ENCODE measurements around the gene NOTUM. TPM values are rescaled to one million over a fixed set of nuclear protein-coding genes. Genes with fewer than 3 reads are reported as not detected.

NOTUM gene
- total RNA-seq, 4 donors from 2014 or later = 0.83 TPM; not detected in 3

- Histone ChIP-seq H3K4me3 (peak overlapping the region in 3 of 4 donors; percentile 12 to 36 (median 24)), H3K27ac (replicated peaks in 1 of 4) (peak overlapping the region; percentile 38 to 98 (median 86)), H3K9me3 (no peaks in the 10 kb centered on the region), H3K27me3 (peaks cover 0 to 11% (median 1%) of the 10 kb centered on the region in 4 donors), H3K36me3 (peaks cover 8 to 30% (median 26%) of the 10 kb centered on the region in 4 donors), H3K4me1 (peaks cover 50 to 82% (median 78%) of the 10 kb centered on the region in 4 donors)
- TF ChIP-seq CTCF (IDR thresholded peaks at IDR 0.05) = no peak
- no peak for TF ChIP-seq POLR2A (IDR thresholded peaks at IDR 0.05; ENCODE audit: low read depth)
- TF ChIP-seq EP300 (IDR thresholded peaks at IDR 0.05) = no peak
- no peak for TF ChIP-seq POLR2AphosphoS5 (IDR thresholded peaks at IDR 0.05)
- intact Hi-C loops (cut with DNase I) = no loop called here
- WGBS = 32% methylated on average over 4 of the region's 21 CpGs
- DNase-seq (ENCODE audit: extremely low spot score) = no peak
Observed at GRCh38 chr17:81924557-81925532, 36.1 kb downstream of the NOTUM start.

- no peaks in the 10 kb centered on the region for H3K9me3 ChIP-seq
- DNase-seq (ENCODE audit: extremely low spot score) = no peak
- H3K4me1 ChIP-seq = peaks cover 49 to 85% (median 78%) of the 10 kb centered on the region in 4 donors
- peaks cover 0 to 7% (median 1%) of the 10 kb centered on the region in 4 donors for H3K27me3 ChIP-seq
- TF ChIP-seq EP300 (IDR thresholded peaks at IDR 0.05) (no peak), POLR2AphosphoS5 (IDR thresholded peaks at IDR 0.05) (peak in 1 of 2 donors; percentile 14), POLR2A (IDR thresholded peaks at IDR 0.05; ENCODE audit: low read depth) (no peak), CTCF (IDR thresholded peaks at IDR 0.05) (no peak)
- intact Hi-C loops (cut with DNase I) = no loop called here
- H3K27ac ChIP-seq (replicated peaks in 1 of 4) = peak overlapping the region; percentile 54 to 98 (median 86)
- peak overlapping the region; percentile 36 to 52 (median 43) for H3K4me3 ChIP-seq
- peaks cover 8 to 40% (median 36%) of the 10 kb centered on the region in 4 donors for H3K36me3 ChIP-seq
- 35% methylated on average over 19 of the region's 32 CpGs for WGBS
Observed at GRCh38 chr17:81923302-81924260, 37.4 kb downstream of the NOTUM start.

- Histone ChIP-seq H3K27ac (replicated peaks in 1 of 4) (peak overlapping the region; percentile 54 to 98 (median 86)), H3K4me3 (peak overlapping the region; percentile 36 to 52 (median 43)), H3K9me3 (no peaks in the 10 kb centered on the region), H3K36me3 (peaks cover 8 to 40% (median 36%) of the 10 kb centered on the region in 4 donors), H3K4me1 (peaks cover 45 to 83% (median 75%) of the 10 kb centered on the region in 4 donors), H3K27me3 (no peaks in the 10 kb centered on the region)
- intact Hi-C loops (cut with DNase I) = no loop called here
- DNase-seq (ENCODE audit: extremely low spot score) = no peak
- no peak for TF ChIP-seq POLR2A (IDR thresholded peaks at IDR 0.05; ENCODE audit: low read depth)
- no peak for TF ChIP-seq CTCF (IDR thresholded peaks at IDR 0.05)
- TF ChIP-seq POLR2AphosphoS5 (IDR thresholded peaks at IDR 0.05) = no peak
- TF ChIP-seq EP300 (IDR thresholded peaks at IDR 0.05) = no peak
- WGBS = 88% methylated on average over 40 of the region's 58 CpGs
Observed at GRCh38 chr17:81922566-81923301, 38.3 kb downstream of the NOTUM start.

- DNase-seq (ENCODE audit: extremely low spot score) = no peak
- no peak for TF ChIP-seq POLR2A (IDR thresholded peaks at IDR 0.05; ENCODE audit: low read depth)
- WGBS = 93% methylated on average over 23 of the region's 23 CpGs
- H3K9me3 ChIP-seq = no peaks in the 10 kb centered on the region
- no peaks in the 10 kb centered on the region for H3K27me3 ChIP-seq
- peak overlapping the region in 1 of 4 donors; percentile 92 for H3K27ac ChIP-seq (replicated peaks in 1 of 4)
- peaks cover 8 to 40% (median 36%) of the 10 kb centered on the region in 4 donors for H3K36me3 ChIP-seq
- peak overlapping the region in 1 of 4 donors; percentile 47 for H3K4me3 ChIP-seq
- intact Hi-C loops (cut with DNase I) = no loop called here
- H3K4me1 ChIP-seq = peaks cover 49 to 89% (median 79%) of the 10 kb centered on the region in 4 donors
Observed at GRCh38 chr17:81921996-81922565, 38.9 kb downstream of the NOTUM start.

Measured in esophagus muscularis mucosa (tissue), 4 donors.